ENCODE results near the gene TSPOAP1.

DNA sequence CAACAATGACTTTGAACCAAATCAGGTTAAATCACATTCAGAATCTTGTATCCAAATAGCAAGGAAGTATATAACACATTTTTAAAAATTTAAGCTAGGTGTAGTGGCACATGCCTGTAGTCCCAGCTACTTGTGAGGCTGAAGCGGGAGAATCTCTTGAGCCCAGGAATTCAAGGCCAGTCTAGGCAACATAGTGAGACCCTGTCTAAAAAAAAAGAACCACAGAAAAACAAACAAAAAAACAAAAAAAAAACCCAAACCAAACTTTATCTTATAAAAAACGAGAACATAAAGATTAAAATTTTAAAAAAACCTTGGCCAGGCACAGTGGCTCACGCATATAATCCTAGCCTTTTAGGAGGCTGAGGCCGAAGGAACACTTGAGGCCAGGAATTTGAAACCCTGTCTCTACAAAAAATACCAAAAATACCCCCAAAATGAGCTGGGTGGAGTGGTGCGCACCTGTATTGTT lies 11.8 kb upstream of the TSPOAP1 start:
- TF ChIP-seq POLR2A (IDR thresholded peaks at IDR 0.05) = no peak
- TF ChIP-seq, protein P1, sequence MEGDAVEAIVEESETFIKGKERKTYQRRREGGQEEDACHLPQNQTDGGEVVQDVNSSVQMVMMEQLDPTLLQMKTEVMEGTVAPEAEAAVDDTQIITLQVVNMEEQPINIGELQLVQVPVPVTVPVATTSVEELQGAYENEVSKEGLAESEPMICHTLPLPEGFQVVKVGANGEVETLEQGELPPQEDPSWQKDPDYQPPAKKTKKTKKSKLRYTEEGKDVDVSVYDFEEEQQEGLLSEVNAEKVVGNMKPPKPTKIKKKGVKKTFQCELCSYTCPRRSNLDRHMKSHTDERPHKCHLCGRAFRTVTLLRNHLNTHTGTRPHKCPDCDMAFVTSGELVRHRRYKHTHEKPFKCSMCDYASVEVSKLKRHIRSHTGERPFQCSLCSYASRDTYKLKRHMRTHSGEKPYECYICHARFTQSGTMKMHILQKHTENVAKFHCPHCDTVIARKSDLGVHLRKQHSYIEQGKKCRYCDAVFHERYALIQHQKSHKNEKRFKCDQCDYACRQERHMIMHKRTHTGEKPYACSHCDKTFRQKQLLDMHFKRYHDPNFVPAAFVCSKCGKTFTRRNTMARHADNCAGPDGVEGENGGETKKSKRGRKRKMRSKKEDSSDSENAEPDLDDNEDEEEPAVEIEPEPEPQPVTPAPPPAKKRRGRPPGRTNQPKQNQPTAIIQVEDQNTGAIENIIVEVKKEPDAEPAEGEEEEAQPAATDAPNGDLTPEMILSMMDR (IDR thresholded peaks at IDR 0.05) = no peak
